GM18519 (cell line): Measurements from ENCODE around the gene CEP70.
"Not testable (repeated sequence)": the region's sequence is repeated elsewhere in the genome, so short reads cannot be mapped to it uniquely, and the experiment has no call there.

Experiments
- ATAC-seq: cut with Tn5 transposase; IDR thresholded peaks from one replicate; pipeline ENCODE4 v1.9.1; 2021; ENCODE audit warnings: mild to moderate bottlenecking, moderate library complexity; ENCODE audit not compliant: unreplicated experiment, low FRiP score

CEP70 gene

DNA sequence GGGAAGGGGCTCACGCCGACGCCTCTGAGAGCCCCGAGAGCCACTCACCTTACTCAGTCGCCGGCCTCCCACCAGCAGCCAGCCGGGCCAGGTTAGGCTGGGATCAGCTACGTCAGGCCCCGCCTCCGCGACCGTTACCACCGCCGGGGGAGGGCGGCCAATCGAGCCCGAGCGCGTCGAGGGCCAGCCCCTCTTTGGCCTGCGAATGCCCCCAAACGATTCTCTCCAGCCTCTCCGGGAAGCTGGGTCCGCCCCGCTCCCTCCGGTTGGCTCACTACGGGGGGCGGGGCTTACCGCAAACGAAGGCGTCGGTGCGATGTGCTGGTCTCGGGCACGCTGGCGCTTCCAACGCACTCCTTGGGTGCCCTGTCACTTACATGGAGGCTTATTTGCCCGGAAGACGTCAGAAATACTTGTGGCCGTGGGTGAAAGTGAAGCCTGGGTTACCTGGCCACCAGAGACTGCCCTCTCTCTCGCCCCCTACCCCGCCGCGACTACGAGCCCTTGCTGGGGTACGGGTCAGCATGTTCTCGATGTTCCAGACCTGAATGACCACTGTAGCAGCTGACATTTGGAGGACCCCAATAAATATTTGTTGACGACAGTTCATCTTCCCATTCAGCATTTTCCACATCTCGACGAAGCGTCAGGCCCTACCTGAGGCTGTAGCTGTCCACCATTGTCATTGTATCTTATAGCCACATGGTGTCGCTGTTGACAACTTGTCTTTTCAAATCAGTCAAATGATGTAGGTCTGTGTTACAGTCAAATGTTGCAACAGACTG lies at the start of gene CEP70:
Gene CEP70, minus strand, starts transcription at position 111 of the 785 bp plus-strand sequence. CDS start 21,333 bp downstream, outside the sequence.
- ATAC-seq = peak; percentile 80

- no peak for ATAC-seq
Measured at GRCh38 chr3:138642927-138643253, 48.8 kb upstream of the CEP70 start.

DNA sequence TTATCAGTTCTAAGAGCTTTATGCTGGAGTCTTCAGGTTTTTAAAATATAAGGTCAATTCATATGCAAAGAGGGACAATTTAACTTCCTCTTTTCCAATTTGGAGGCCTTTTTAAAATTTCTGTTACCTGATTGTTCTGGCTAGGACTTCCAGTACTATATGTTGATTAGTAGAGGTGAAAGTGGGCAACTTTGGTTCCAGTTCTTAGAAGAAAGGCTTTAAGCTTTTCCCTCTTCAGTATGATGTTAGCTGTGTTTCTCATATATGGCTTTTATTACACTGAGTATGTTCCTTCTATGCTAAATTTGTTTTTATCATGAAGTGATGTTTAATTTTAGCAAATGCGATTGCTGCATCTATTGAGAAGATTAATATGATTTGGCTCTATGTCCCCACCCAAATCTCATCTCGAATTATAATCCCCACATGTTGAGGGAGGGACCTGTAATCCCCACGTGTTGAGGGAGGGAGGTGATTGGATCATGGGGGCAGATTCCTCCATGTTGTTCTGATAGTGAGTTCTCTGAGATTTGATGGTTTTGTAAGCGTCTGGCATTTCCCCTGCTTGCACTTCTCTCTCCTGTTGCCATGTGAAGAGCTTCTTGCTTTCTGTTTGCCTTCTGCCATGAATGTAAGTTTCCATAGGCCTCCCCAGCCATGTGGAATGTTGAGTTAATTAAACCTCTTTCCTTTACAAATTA lies 48.3 kb upstream of the CEP70 start:
- no peak for ATAC-seq

GRCh38 chr3:138640537-138640936 lies 46.5 kb upstream of the CEP70 start:
- no peak for ATAC-seq

GRCh38 chr3:138638641-138639040 lies 44.6 kb upstream of the CEP70 start:
- no peak for ATAC-seq

GRCh38 chr3:138629526-138629925 lies 35.5 kb upstream of the CEP70 start:
- ATAC-seq = no peak

- no peak for ATAC-seq
Measured at GRCh38 chr3:138625707-138626365, 31.8 kb upstream of the CEP70 start.

DNA sequence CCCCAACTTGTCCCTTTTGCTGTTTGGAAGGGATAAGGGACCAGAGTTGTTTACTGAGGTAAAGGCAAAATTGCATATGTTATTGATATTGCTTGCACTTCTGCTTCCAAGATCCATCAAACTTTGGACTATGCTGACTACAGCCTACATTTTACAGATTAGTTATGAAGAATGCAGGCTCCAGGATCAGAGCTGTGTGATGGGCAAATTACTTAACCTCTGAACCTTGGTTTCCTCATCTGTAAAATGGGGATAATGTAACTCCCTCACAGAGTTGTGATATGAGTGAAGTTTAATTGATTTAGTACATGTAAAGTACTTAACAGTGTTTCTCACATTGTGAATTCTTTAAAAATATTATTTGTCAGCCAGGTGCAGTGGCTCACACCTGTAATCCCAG lies 30.5 kb upstream of the CEP70 start:
- no peak for ATAC-seq

GRCh38 chr3:138620431-138620830 lies 26.4 kb upstream of the CEP70 start:
- ATAC-seq = no peak

- no peak for ATAC-seq
Measured at GRCh38 chr3:138615462-138615861, 21.4 kb upstream of the CEP70 start.

- ATAC-seq = no peak
Measured at GRCh38 chr3:138609898-138610266, 15.8 kb upstream of the CEP70 start.

- ATAC-seq = peak; percentile 66
Measured at GRCh38 chr3:138608322-138609135, 14.5 kb upstream of the CEP70 start, which contains the start of gene FAIM. FAIM (plus strand) TSS chr3:138608771; CDS start chr3:138619727, 10,956 bp downstream.

- ATAC-seq = not testable (repeated sequence)
Measured at GRCh38 chr3:138604106-138604595, 10.1 kb upstream of the CEP70 start.

DNA sequence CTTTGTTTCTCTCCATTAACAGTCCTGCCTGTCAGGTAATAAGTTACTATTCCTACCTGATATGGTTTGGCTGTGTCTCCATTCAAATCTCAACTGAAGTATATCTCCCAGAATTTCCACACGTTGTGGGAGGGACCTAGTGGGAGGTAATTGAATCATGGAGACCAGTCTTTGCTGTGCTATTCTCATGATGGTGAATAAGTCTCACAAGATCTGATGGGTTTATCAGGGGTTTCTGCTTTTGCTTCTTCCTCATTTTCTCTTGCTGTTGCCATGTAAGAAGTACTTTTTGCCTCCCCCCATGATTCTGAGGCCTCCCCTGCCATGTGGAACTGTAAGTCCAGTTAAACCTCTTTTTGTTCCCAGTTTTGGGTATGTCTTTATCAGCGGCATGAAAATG lies 7.6 kb upstream of the CEP70 start:
- not testable (repeated sequence) for ATAC-seq

- no peak for ATAC-seq
Measured at GRCh38 chr3:138600100-138600745, 6.2 kb upstream of the CEP70 start.

GRCh38 chr3:138598534-138598933 lies 4.5 kb upstream of the CEP70 start:
- no peak for ATAC-seq

GRCh38 chr3:138597186-138597976 lies 3.3 kb upstream of the CEP70 start:
- ATAC-seq = not testable (repeated sequence)

DNA sequence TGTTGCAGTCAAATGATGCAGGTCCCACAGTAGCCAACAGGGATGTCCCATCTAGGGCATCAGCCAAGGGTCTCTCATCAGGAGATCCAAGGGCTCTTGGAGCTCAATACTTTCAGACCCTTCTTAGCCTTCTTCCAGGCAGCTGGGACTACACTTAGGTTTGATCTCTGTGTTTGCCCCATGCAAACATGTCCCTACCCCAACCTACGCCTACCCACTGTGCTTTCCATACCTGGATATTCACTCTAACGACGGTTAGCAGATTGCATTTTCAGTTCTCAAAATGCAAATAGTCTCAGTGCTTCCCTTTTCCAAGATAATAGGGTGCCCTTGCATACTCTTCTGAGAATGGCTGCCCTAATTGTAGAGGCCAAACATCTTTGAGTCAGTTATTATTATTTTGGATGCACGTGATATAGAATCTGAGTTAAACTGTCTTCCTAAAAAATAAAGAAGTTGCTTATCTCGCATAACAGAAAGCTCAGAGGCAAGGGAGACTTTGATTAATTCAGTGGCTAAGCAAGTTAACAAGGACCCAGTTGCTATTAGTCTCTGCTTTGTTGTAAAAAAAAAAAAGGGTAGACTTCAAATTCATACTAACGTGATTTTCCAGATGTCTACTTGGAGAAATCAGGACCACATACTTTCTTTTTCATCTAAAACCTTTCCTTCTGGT lies 1.0 kb upstream of the CEP70 start:
- no peak for ATAC-seq
